ENCODE results near the gene IFNL1.
"Not testable (repeated sequence)": the region's sequence is repeated elsewhere in the genome, so short reads cannot be mapped to it uniquely, and the experiment has no call there.

IFNL1 gene

DNA sequence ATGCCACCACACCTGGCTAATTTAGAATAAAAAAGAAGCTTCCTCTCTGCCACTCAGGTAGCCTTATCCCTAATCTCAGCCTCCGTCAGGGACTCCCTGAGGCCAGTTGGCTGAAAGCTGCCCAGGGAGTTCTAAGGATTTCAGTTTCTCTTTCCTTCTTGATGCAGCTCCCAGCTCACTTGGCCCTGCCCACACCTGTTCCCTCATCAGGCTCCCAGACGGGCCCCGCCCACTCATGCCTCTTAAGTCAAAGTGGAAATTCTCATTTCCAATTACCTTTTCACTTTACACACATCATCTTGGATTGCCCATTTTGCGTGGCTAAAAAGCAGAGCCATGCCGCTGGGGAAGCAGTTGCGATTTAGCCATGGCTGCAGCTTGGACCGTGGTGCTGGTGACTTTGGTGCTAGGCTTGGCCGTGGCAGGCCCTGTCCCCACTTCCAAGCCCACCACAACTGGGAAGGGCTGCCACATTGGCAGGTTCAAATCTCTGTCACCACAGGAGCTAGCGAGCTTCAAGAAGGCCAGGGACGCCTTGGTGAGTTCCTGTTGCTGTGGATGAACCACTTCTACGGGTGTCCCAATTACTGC lies at the start of gene IFNL1:
Gene IFNL1, plus strand, starts transcription at position 353 of the 591 bp plus-strand sequence. Its CDS starts 15 bp downstream, at position 368.
- DNase-seq (ENCODE audit: low spot score), result no peak

DNA sequence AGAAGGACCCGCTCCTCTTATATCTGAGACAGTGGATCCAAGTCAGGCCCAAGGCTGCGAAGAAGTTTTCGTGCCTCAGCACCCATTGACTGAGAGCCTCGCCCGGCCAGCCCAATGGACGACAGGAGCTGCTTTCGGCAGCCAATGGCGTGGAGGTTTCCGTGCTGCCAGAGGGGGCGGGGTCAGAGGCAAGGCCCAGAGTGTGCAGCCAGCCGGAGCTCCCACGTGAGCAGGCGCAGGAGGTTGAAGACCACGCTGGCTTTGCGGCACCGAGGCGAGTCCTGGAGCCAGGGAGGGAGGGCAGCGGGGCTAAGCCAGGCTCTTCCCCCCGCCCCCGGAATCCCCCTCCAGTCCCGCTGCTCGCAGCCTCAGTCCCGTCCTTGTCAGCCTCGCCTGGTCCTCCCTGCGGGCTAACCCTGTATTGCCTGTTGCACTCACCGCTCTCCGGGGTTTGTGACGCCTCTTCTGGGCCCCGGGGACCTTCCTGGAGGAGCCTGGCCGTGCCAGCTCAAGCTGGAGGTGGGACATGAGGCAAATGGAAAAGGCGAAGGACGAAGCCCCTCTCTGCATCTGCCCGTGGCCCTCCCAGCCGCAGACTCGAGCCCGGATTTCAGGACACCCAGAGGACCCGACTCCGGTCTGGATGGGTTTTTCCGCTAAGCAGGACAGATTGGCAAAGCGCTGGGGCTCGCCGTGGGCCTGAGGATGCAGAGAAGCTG lies 49.1 kb upstream of the IFNL1 start:
- DNase-seq (ENCODE audit: low spot score), result peak; percentile 39

DNA sequence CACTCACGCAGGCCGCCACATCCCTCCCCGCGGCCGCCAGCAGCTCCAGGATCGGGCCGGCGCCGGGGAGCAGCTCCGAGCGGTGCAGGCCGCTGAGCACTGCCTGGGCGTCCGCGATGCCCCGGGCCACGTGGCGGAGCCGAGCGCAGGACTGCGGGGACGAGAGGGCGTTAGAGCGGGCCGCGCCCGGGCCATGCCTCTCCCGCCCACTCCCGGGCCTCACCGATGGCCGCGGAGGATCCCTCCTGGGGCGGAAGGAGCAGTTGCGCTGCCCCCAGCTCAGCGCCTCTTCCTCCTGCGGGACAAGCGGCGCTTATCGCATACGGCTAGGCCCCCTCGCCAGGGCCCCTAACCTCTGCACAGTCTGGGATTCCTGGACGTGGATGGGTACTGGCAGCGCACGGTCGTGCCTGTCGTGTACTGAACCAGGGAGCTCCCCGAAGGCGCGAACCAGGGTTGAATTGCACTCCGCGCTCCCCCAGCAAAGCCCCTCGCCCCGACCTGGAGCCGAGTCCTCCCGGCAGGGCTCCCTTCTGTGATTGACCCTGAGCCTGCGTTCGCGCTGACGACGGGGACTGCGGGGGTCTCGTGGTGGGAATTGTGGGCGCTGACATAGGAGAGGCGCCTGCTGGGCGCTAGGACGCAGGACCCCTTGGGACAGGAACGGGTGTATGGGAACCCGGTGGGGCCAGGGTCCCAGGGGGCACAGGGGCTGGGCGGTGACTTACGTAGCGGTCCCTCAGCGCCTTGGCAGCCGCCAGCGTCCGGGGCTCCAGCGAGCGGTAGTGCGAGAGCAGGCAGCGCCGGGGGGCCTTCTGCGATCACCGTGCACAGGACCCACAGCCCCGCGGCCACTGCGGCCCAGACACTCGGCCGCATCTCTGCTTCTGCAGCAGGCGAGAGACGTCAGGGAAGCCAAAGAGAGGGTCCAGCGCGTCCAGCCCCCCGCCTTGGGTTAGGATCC lies 48.2 kb upstream of the IFNL1 start:
- DNase-seq (ENCODE audit: low spot score), result no peak

DNA sequence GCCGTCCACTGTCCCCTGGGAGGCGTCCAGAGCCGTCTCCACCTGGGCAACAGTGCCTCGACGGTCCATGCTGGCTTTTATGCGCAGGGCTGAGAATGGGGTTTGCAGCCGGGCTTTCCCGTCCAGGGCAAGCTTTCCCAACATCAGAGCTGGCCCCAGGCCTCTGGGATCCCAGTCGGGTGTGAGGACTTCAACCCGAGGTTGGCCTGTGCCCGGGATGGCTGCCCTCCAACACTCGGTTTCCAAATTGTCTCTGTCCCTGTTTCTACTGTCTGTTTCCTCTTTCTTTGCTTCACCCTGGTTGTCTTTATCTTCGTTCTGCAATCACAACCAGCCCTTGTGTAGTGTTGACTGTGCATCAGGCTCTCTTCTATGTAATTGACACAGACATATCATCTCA lies 47.4 kb upstream of the IFNL1 start, which contains the start of gene IFNL4:
Gene IFNL4, minus strand, starts transcription at position 51 of the 400 bp plus-strand sequence.
- no peak for DNase-seq (ENCODE audit: low spot score)

DNA sequence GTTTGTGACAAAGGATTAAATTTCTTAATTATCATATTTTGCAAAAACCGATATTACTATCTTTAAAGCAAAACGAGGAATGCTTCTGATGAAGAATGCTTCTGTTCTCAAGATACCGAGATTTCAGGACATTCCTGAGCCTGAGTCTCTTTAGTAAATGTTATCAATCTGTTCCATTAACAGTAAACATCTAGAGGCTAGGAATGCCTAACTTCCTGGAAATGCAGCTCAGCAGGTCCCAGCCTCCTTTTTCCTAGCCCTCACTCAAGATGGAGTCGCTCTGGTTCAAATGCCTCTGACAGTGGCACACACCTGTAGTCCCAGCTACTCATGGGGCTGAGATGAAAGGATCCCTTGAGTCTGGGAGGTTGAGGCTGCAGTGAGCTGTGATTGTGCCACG lies 45.1 kb upstream of the IFNL1 start:
- DNase-seq (ENCODE audit: low spot score), result no peak

DNA sequence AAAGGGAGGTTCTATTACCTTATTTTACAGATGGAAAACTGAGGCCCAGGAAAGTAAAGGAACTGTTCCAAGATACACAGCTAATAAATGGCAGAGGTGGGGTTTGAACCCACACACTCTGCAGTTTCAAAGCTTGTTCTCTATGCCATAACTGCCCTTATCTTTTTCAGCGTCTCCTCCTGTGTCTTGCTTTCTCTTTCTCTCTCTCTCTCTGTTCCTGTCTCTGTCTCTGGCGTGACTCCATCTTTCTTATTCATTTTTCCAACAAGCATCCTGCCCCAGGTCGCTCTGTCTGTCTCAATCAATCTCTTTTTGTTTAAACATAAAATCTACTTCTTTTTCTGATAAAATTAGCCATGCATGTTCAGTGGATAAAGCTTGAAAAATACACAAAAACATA lies 44.4 kb upstream of the IFNL1 start:
- no peak for DNase-seq (ENCODE audit: low spot score)

DNA sequence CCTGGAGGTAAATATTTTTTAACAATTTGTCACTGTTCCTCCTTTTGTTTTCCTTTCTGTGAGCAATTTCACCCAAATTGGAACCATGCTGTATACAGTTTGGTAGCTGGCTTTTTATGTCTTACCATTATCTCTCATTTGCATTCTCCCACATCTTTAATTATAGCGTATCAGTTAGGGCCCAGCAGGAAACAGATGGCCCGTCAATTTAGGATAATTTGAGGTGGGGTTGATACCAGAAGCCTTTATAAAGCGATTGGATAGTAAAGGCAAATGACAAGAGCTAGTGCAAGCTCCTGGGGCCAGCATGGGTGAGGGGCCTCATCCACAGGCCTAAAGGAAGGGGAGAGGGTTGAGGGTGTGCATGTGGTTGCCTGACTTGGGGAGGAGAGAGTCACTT lies 43.7 kb upstream of the IFNL1 start:
- no peak for DNase-seq (ENCODE audit: low spot score)

DNA sequence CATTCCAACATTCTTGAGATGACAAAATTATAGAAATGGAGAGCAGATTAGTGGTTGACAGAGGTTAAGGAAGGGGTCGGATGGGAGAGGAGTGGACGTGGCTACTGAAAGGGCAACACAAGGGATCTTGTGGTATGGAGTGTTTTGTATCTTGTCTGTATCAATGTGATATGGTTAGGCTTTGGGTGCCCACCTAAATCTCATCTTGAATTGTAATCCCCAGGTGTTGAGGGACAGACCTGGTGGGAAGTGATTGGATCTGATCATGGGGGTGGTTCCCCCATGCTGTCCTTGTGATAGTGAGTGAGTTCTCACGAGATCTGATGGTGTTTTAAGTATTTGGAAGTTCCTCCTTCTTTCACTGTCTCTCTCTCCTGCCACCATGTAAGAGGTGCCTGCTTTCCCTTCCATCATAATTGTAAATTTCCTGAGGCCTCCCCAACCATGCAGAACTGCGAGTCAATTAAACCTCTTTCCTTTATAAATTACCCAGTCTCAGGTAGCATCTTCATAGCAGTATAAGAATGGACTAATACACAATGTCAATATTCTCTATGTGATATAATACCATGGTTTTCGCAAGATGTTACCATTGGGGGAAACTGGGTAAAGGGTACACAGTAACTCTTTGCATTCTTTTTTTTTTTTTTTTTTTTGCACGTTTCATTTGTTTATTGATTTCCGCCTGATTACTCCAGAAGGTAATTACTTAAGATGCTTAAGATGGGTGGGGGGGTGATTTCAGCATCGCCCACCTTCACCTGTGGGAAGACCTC lies 42.6 kb upstream of the IFNL1 start:
- no peak for DNase-seq (ENCODE audit: low spot score)

DNA sequence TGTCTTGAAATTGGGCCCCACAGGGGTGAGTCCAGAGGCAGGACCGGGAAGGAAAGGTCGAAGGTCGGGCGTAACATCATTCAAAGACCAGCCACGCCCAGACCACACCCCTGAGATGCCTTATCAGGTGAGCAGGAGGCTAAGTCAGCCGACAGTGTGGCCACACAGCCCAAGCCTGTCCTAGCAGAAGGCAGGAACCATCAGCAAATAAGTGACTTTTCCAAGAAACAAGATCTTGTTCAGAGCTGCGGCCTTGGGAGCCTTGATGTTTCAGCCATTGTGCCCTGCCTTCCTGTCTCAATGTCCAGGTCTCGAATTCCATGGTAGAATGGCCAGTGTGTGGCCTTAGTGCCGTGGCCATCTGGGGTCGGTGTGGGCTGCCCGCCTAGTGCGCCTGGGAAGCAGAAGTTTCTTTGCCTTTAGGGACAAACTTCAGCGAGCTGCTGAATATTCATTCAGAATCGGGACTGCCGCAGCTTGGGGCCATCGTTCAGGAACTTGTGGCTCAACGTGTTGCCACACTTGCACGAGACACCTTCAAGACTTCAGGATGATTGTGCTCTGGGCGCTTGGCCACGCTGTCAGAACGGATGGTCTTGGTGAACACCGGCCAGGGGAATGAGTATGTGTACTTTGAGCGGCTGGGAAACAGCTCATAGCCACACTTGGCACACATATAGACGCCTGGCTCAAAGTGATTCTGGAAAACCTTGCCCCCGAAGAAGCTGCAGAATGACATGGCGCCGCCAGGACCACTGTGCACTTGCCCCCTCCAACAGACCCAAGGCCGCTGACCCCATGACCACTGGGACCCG lies 41.5 kb upstream of the IFNL1 start:
- DNase-seq (ENCODE audit: low spot score), result no peak

DNA sequence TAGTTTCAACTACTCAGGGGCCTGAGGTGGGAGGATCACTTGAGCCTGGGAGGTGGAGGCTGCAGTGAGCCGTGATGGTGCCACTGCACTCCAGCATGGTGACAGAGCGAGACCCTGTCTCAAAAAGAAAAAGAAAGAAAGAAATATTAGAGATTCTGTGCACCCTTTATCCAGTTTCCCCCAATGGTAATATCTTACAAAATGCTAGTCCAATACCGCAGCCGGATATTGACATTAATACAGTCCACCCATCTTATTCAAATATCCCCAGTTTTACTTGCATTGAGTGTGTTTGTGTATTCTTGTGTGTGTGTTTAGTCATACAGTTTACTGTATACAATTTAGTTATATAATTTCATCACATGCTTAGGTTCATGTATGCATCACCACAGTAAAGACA lies 39.0 kb upstream of the IFNL1 start:
- DNase-seq (ENCODE audit: low spot score), result no peak

DNA sequence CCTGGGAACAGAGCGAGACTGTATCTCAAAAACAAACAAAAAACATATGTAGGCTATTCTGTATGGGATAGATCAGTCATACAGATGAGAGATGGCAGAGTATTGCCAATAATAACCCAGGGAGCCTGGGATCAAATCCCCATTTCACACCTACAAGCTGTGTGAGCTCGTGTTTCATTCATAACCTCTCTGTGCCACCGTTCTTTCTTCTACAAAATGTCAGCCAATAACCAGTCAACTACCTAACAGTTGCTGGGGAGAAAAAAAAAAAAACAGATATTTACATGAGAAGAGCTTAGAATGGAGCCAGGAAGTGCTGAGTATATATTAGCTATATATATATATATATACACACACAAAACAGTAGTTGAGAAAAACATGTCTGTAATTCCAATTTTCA lies 34.5 kb upstream of the IFNL1 start:
- DNase-seq (ENCODE audit: low spot score), result no peak

DNA sequence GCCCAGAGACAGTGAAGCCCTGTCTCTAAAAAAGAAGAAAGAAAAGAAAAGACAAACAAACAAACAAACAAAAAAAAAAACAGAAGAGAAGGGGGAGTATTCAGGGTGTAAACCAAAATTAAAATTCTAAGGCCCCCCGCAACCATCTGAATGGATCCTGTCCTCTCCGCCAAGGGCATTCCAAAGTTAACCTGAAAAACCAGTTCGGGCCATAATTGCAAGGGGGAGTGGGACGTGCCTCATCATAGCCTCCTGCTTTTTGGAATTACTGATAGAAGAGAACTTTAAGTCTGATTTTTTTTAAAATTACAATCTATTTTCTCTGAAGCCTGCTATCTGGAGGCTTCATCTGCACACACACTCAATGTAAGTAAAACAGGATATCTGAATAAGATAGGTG lies 33.7 kb upstream of the IFNL1 start:
- no peak for DNase-seq (ENCODE audit: low spot score)

DNA sequence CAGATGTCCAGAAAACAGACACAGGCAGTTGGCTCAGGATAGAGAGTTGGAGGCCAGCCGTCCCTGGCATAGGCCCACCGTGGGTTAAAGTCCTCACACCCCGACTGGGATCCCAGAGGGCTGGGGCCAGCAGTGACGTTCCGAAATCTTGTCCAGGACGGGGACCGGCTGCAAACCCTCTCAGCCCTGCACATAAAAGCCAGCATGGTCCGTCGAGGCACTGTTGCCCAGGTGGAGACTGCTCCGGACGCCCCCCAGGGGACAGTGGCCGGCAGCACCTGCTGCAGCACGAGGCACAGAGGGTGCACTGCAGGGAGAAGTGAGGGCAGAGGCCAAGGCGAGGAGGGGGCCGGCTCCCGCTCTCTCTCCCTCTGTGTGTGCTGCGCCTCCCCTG lies 32.3 kb upstream of the IFNL1 start:
- DNase-seq (ENCODE audit: low spot score), result no peak

DNA sequence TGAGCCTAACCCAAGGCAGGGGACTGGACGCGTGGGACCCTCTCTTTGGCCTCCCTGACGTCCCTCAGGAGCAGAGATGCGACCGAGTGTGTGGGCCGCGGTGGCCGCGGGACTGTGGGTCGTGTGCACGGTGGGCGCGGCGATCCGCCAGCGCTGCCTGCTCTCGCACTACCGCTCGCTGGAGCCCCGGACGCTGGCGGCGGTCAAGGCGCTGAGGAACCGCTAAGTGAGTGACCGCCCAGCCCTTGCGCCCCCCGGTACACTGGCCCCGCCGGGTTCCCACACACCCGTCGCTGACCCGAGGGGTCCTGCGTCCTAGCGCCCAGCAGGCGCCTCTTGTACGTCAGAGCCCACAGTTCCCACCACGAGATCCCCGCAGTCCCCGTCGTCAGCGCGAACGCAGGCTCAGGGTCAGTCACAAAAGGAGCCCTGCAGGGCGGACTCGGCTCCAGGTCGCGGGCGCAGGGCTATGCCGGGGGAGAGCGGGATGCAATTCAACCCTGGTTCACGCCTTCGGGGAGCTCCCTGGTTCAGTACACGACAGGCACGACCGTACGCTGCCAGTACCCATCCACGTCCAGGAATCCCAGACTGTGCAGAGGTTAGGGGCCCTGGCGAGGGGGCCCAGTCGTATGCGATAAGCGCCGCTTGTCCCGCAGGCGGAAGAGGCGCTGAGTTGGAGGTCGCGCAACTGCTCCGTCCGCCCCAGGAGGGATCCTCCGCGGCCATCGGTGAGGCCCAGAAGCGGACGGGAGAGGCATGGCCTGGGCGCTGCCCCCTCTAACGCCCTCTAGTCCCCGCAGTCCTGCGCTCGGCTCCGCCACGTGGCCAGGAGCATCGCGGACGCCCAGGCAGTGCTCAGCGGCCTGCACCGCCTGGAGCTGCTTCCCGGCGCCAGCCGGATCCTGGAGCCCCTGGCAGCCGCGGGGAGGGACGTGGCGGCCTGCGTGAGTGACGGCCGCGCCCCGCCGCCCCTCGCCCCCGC lies 31.6 kb upstream of the IFNL1 start:
- no peak for DNase-seq (ENCODE audit: low spot score)

DNA sequence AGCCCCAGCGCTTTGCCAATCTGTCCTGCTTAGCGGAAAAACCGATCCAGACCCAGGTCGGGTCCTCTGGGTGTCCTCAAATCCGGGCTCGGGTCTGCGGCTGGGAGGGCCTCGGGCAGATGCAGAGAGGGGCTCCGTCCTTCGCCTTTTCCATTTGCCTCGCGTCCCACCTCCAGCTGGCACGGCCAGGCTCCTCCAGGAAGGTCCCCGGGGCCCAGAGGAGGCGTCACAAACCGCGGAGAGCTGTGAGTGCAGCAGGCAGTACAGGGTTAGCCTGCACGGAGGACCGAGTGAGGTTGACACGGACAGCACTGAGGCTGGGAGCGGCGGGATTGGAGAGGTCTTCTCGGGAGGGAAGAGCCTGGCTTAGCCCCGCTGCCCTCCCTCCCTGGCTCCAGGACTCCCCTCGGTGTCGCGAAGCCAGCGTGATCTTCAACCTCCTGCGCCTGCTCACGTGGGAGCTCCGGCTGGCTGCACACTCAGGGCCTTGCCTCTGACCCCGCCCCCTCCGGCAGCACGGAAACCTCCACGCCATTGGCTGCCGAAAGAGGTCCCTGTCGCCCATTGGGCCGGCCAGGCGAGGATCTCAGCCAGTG lies 30.8 kb upstream of the IFNL1 start:
- DNase-seq (ENCODE audit: low spot score), result no peak

DNA sequence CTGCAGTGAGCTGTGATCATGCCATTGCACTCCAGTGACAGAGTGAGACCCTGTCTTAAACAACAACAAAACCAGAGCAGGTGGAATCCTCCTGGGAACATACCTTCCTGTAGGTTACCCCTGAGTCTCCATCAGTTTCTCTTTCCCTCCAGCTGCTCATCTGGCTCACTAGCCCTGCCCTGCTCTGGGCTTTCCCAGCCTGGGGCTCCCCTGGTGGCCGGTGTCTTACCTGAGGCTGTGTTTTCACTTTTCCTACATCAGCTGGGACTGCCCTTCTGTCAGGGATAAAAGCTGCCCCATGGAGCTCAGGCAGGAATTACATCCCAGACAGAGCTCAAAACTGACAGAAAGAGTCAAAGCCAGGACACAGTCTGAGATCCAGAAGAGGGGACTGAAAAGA lies 28.1 kb upstream of the IFNL1 start, which contains the start of gene IFNL2:
Gene IFNL2, plus strand, starts transcription at position 312 of the 400 bp plus-strand sequence. CDS start 173 bp downstream, outside the sequence.
- DNase-seq (ENCODE audit: low spot score), result not testable (repeated sequence)

DNA sequence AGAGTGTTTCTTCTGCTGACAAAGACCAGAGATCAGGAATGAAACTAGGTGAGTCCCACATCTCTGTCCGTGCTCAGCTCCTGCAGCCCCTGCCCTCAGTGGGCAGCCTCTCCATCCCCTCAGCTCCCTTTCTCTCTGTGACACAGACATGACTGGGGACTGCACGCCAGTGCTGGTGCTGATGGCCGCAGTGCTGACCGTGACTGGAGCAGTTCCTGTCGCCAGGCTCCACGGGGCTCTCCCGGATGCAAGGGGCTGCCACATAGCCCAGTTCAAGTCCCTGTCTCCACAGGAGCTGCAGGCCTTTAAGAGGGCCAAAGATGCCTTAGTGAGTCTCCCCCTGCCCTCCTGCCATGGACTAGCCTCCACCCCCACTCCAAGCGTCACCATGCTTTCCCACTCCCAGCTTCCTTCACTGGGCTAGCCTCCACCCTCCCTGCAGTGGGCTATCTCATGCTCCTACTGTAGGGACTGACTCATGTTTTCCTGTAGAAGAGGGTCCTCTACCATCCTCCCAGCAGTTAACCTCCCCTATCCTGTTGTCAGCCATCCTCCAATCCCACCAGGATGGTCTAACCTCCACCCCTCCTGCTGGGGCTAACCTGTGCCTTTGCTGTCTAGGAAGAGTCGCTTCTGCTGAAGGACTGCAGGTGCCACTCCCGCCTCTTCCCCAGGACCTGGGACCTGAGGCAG lies 27.5 kb upstream of the IFNL1 start:
- not testable (repeated sequence) for DNase-seq (ENCODE audit: low spot score)

DNA sequence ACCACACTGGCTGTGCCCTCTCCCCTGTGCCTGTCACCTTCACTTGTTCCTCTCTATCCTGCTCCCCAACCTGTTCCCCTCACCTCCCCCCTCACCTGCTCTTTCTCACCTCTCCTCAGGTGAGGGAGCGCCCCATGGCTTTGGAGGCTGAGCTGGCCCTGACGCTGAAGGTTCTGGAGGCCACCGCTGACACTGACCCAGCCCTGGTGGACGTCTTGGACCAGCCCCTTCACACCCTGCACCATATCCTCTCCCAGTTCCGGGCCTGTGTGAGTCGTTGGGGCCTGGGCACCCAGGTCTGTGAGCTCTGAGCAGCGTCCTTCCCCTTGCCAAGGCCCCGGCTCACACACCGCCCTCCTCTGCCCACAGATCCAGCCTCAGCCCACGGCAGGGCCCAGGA lies 26.8 kb upstream of the IFNL1 start:
- not testable (repeated sequence) for DNase-seq (ENCODE audit: low spot score)
